ENCODE data around the gene ZDHHC22.

GRCh38 chr14:77151245-77151644 is 9.7 kb upstream of the ZDHHC22 start:
- TF ChIP-seq, protein P1, sequence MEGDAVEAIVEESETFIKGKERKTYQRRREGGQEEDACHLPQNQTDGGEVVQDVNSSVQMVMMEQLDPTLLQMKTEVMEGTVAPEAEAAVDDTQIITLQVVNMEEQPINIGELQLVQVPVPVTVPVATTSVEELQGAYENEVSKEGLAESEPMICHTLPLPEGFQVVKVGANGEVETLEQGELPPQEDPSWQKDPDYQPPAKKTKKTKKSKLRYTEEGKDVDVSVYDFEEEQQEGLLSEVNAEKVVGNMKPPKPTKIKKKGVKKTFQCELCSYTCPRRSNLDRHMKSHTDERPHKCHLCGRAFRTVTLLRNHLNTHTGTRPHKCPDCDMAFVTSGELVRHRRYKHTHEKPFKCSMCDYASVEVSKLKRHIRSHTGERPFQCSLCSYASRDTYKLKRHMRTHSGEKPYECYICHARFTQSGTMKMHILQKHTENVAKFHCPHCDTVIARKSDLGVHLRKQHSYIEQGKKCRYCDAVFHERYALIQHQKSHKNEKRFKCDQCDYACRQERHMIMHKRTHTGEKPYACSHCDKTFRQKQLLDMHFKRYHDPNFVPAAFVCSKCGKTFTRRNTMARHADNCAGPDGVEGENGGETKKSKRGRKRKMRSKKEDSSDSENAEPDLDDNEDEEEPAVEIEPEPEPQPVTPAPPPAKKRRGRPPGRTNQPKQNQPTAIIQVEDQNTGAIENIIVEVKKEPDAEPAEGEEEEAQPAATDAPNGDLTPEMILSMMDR (conservative IDR thresholded peaks at IDR 0.05): peak; percentile 86
- no peak for TF ChIP-seq EZH2 (IDR thresholded peaks at IDR 0.05; ENCODE audit: low read depth)

Data from PC-9 (cell line).